GM13976 (cell line): ENCODE results near the gene ANKHD1.
A peak's percentile ranks its signal among the peaks of the same experiment; 100 is the strongest.

ENCODE experiments used
- DNase-seq: peaks from one replicate; pipeline ENCODE4 v3.0.0; 2012; ENCODE audit warnings: low spot score
- in situ Hi-C: fragments of 300-500 bp; cut with MboI; formaldehyde crosslinking; loops from one replicate; pipeline ENCODE4 v1.12.0; 2022; ENCODE audit warnings: low sequenced_read_pairs, mixed read lengths, inconsistent platforms; ENCODE audit not compliant: unreplicated experiment
- TF ChIP-seq, protein P1 (sequence below): IDR thresholded peaks from 2 replicates; pipeline ENCODE4 v1.5.1; 2012; ENCODE audit warnings: borderline replicate concordance, mild to moderate bottlenecking; ENCODE audit not compliant: insufficient read depth; ENCODE audit errors: extremely low read depth, missing control alignments, control extremely low read depth

The ANKHD1 gene

DNA sequence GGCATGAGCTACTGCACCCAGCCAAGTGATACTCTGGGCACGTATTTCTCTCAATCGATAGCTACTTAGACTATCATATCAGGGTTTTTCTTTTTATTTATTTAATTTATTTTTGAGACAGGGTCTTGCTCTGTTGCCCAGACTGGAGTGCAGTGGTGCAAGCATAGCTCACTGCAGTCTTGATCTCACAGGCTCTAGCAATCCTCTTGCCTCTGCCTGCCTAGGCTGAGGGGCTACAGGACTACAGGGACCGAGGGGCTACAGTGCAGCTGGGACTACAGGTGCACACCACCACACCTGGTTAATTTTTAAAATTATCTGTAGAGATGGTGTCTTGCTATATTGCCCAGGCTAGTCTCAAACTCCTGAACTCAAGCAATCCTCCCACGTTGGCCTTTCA lies 20.3 kb upstream of the ANKHD1 start:
- DNase-seq: no peak
- TF ChIP-seq, protein P1, sequence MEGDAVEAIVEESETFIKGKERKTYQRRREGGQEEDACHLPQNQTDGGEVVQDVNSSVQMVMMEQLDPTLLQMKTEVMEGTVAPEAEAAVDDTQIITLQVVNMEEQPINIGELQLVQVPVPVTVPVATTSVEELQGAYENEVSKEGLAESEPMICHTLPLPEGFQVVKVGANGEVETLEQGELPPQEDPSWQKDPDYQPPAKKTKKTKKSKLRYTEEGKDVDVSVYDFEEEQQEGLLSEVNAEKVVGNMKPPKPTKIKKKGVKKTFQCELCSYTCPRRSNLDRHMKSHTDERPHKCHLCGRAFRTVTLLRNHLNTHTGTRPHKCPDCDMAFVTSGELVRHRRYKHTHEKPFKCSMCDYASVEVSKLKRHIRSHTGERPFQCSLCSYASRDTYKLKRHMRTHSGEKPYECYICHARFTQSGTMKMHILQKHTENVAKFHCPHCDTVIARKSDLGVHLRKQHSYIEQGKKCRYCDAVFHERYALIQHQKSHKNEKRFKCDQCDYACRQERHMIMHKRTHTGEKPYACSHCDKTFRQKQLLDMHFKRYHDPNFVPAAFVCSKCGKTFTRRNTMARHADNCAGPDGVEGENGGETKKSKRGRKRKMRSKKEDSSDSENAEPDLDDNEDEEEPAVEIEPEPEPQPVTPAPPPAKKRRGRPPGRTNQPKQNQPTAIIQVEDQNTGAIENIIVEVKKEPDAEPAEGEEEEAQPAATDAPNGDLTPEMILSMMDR: no peak
- in situ Hi-C loops: no loop called here

DNA sequence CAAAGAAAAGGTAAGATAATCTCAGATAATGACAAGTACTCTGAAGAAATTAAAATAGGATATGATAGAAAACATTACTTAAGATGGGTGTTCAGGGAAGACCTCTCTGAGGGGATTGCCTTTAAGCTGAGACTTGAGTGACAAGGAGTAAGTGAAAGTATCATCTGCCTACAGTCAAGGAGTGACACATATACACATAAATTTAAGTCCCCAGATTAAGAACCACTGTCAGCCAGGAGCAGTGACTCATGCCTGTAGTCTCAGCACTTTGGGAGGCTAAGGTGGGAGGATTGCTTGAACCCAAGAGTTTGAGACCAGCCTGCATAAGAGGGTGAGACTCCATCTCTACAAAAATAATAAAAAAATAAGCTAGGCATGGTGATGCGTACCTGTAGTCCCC lies 19.7 kb upstream of the ANKHD1 start:
- in situ Hi-C loops: no loop called here
- peak; percentile 24 for DNase-seq
- TF ChIP-seq, protein P1: no peak

DNA sequence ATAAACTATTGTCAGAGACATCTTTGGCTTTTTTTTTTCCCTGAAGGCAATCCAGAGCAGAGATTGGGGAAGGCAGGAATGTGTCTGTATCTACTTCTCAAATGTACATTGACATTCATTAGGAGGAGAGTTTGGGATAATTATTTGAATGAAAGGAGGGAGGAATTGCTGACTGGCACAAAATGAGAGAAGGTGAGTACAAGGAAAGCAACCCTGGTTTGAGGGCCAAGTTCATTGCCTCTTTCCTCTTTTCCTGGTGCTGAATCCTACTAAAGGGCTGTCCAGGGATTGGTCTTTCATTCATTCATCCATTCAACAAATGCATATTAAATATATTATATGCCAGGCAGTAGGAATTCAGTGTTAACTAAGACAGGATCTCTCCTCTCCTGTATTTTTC lies 18.8 kb upstream of the ANKHD1 start:
- no peak for DNase-seq
- TF ChIP-seq, protein P1: no peak
- in situ Hi-C loops: no loop called here

DNA sequence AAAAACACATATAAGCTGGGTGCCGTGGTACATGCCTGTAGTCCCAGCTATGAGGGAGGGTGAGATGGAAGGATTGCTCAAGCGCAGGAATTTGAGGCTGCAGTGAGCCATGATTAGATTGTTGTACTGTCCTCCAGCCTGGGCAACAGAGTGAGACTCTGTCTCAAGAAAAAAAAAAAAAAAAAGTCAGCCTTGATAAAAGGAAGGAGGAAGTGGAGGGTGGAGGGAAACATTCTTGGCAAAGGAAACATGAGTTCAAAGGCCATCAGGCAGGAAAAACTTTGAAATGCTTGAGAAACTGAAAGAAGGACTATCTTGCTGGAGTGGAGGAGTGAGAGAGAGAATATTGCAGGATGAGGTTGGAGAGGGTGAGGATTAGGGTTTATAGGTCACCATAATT lies 18.3 kb upstream of the ANKHD1 start:
- TF ChIP-seq, protein P1: no peak
- DNase-seq: no peak
- in situ Hi-C loops: no loop called here

DNA sequence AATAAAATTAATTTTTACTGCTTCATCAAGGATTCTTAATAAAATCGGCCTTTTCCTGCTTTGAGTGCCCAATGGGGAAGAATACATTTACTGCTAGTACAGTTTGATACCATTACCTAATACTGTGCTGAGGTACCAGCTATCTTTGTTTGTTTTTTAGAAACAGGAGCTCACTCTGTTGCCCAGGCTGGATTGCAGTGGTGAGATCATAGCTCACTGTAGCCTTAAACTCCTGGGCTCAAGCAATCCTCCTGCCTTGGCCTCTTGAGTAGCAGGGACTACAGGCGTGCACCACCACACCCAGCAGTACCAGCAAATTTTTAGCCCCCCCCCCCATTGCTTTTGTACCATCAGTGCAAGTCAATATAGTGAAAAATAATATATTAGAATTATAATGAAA lies 13.6 kb upstream of the ANKHD1 start:
- TF ChIP-seq, protein P1: no peak
- DNase-seq: no peak
- in situ Hi-C loops: no loop called here

DNA sequence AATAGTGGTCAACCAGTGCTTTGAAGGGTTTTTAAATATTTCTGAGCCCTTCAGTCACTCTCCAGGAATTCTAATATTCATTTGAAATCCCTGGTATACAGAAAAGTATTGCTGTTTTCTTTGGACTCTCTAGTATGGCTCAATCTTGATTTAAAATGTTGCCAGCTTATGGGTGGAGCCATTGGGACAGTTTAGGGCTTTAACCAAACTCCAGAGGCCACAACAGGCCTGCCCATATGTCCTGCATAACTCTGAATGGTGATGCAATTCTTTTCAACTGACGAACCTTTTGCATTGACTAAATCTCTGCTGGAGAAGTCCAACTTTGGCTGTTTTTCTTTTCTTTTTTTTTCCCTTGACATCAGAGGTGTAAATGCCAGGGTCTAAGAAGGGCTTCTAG lies 10.3 kb upstream of the ANKHD1 start:
- no peak for DNase-seq
- TF ChIP-seq, protein P1: no peak
- in situ Hi-C loops: no loop called here

DNA sequence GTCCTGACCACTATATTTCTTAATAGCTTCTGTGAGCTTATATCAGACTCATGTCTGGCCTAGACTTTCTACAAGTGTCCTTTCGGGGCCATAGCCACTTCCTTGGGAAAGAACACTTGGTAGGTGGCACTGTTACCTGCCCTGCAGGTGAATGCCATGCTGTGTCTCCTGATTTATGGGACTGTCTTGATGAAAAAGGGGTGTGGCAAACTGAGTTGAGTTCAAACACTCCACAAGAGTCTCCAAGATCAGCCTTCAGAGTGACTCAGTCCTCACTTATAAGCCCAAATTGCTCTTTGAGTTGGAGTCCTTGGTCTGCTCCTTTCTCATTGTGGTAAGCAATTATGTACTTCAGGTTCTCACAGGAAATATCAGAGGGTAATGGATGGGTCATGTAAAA lies 9.9 kb upstream of the ANKHD1 start:
- DNase-seq: no peak
- in situ Hi-C loops: no loop called here
- TF ChIP-seq, protein P1: no peak
